GM23338 (cell line): ENCODE data around the gene CTNNA3. TPM values are rescaled to one million over a fixed set of nuclear protein-coding genes. Genes with fewer than 3 reads are reported as not detected.
A peak's percentile ranks its signal among the peaks of the same experiment; 100 is the strongest.

ENCODE experiments used
- ATAC-seq: fragments of 200-7000 bp; cut with Tn5 transposase; 3 replicates; pipeline ENCODE4 v1.9.1; 2020
- DNase-seq: peaks from one replicate; pipeline ENCODE4 v3.0.0-alpha.2; 2015; ENCODE audit warnings: low spot score
- H2AFZ ChIP-seq: fragments of 200-600 bp; sonication (generic); 2 replicates; pipeline ENCODE4 v1.8.0; 2016; ENCODE audit warnings: antibody characterized with exemption, mild to moderate bottlenecking, moderate library complexity
- H3F3A ChIP-seq: fragments of 200-600 bp; sonication (generic); replicated peaks from 2 replicates; pipeline ENCODE4 v1.8.0; 2017; ENCODE audit warnings: antibody characterized with exemption, mixed run types, low read depth
- H3K27ac ChIP-seq: fragments of 200-600 bp; sonication (generic); 2 replicates; pipeline ENCODE4 v1.6.1; 2016; ENCODE audit warnings: low read depth
- H3K27me3 ChIP-seq: fragments of 200-600 bp; sonication (generic); 2 replicates; pipeline ENCODE4 v1.8.0; 2016; ENCODE audit warnings: mild to moderate bottlenecking, mixed run types, moderate library complexity; ENCODE audit not compliant: insufficient read depth
- H3K36me3 ChIP-seq: fragments of 200-600 bp; sonication (generic); 2 replicates; pipeline ENCODE4 v1.8.0; 2016; ENCODE audit warnings: mild to moderate bottlenecking; ENCODE audit not compliant: insufficient read depth
- H3K4me1 ChIP-seq: fragments of 200-600 bp; sonication (generic); 2 replicates; pipeline ENCODE4 v1.8.0; 2016; ENCODE audit warnings: mild to moderate bottlenecking, moderate library complexity; ENCODE audit not compliant: insufficient read depth
- H3K4me2 ChIP-seq: fragments of 200-600 bp; sonication (generic); 2 replicates; pipeline ENCODE4 v1.7.1; 2017; ENCODE audit warnings: mixed run types
- H3K4me3 ChIP-seq: fragments of 200-600 bp; sonication (generic); 2 replicates; pipeline ENCODE4 v1.6.1; 2016; ENCODE audit warnings: mixed run types
- H3K79me2 ChIP-seq: fragments of 200-600 bp; sonication (generic); replicated peaks from 2 replicates; pipeline ENCODE4 v1.8.0; 2017; ENCODE audit warnings: mild to moderate bottlenecking; ENCODE audit not compliant: insufficient read depth
- H3K9me2 ChIP-seq: fragments of 200-600 bp; sonication (generic); 2 replicates; pipeline ENCODE4 v1.8.0; 2017; ENCODE audit not compliant: insufficient read depth
- H4K20me1 ChIP-seq: fragments of 200-600 bp; sonication (generic); replicated peaks from 2 replicates; pipeline ENCODE4 v1.8.0; 2017; ENCODE audit warnings: mild to moderate bottlenecking; ENCODE audit not compliant: insufficient read depth
- H3K27ac Mint-ChIP-seq: 2 replicates; pipeline ENCODE4 v1.8.0; 2020; ENCODE audit warnings: inconsistent platforms, mild to moderate bottlenecking, moderate library complexity, mixed read lengths
- H3K27me3 Mint-ChIP-seq: 3 replicates; pipeline ENCODE4 v1.8.0; 2022; ENCODE audit warnings: low read depth, mild to moderate bottlenecking, moderate library complexity, mixed read lengths, inconsistent platforms; ENCODE audit not compliant: insufficient read depth, poor library complexity
- H3K36me3 Mint-ChIP-seq: 3 replicates; pipeline ENCODE4 v1.8.0; 2021; ENCODE audit warnings: low read depth, mild to moderate bottlenecking, inconsistent platforms, moderate library complexity, mixed read lengths
- H3K4me1 Mint-ChIP-seq: 3 replicates; pipeline ENCODE4 v1.8.0; 2020; ENCODE audit warnings: mild to moderate bottlenecking, inconsistent platforms, mixed read lengths
- H3K4me3 Mint-ChIP-seq: 3 replicates; pipeline ENCODE4 v1.8.0; 2021; ENCODE audit warnings: moderate library complexity, mild to moderate bottlenecking, inconsistent platforms, mixed read lengths
- H3K9me3 Mint-ChIP-seq: 3 replicates; pipeline ENCODE4 v1.8.0; 2020; ENCODE audit warnings: moderate library complexity, mild to moderate bottlenecking, inconsistent platforms, mixed read lengths
- CTCF ChIP-seq, 2 experiments: fragments of 200-600 bp in 1 of 2; sonication (generic) in 1 of 2; conservative IDR thresholded peaks; 2 replicates each; pipeline versions ENCODE4 v1.5.1 to v1.6.1; 2016 to 2017; ENCODE audit warnings: antibody characterized with exemption in 2 of 2, low read depth in 2 of 2, mild to moderate bottlenecking in 2 of 2, moderate library complexity in 1 of 2
- ETS1 ChIP-seq: IDR thresholded peaks from 2 replicates; pipeline ENCODE4 v1.6.1; 2016; ENCODE audit warnings: antibody characterized with exemption
- EZH2 ChIP-seq: fragments of 200-600 bp; sonication (generic); IDR thresholded peaks from one replicate; pipeline ENCODE4 v1.8.0; 2017; ENCODE audit warnings: antibody characterized with exemption, mild to moderate bottlenecking, low read depth; ENCODE audit not compliant: unreplicated experiment
- JUNB ChIP-seq: IDR thresholded peaks from one replicate; pipeline ENCODE4 v1.6.1; 2016; ENCODE audit warnings: antibody characterized with exemption; ENCODE audit not compliant: unreplicated experiment
- NANOG ChIP-seq: IDR thresholded peaks from 2 replicates; pipeline ENCODE4 v1.6.1; 2016; ENCODE audit warnings: antibody characterized with exemption, borderline replicate concordance
- REST ChIP-seq: IDR thresholded peaks from one replicate; pipeline ENCODE4 v1.6.1; 2018; ENCODE audit warnings: antibody characterized with exemption; ENCODE audit not compliant: unreplicated experiment
- STAT1 ChIP-seq: IDR thresholded peaks from one replicate; pipeline ENCODE4 v1.6.1; 2016; ENCODE audit warnings: antibody characterized with exemption; ENCODE audit not compliant: unreplicated experiment
- ZNF114 ChIP-seq: fragments of 250-450 bp; sonication (Bioruptor Pico); IDR thresholded peaks from 2 replicates; pipeline ENCODE4 v1.5.0; 2020; ENCODE audit warnings: mild to moderate bottlenecking, moderate library complexity
- ZNF331 ChIP-seq: fragments of 250-450 bp; sonication (Bioruptor Pico); IDR thresholded peaks from 2 replicates; pipeline ENCODE4 v1.5.0; 2020; ENCODE audit warnings: low read depth, mild to moderate bottlenecking, moderate library complexity
- polyA plus RNA-seq: library from polyadenylated mRNA; unstranded; fragments of >200 nt; fragmentation: Nextera tagmentation; extraction: Ambion mirVana; gene quantifications from 2 replicates; pipeline ENCODE4 v1.2.1, GENCODE V29; 2016
- total RNA-seq: library from RNA; depleted of rRNA; stranded (reverse); fragments of >200 nt; shearing (Covaris generic); gene quantifications from 2 replicates; pipeline ENCODE4 v1.2.3, GENCODE V29; 2014
- TF ChIP-seq, protein P1 (sequence below): fragments of 250-450 bp; sonication (Bioruptor Pico); IDR thresholded peaks from 2 replicates; pipeline ENCODE4 v1.5.0; 2020; ENCODE audit warnings: mild to moderate bottlenecking, moderate library complexity

Gene CTNNA3
- total and polyA plus RNA-seq, 2 experiments from 2014 or later, result 0.71 to 3.3 TPM

DNA sequence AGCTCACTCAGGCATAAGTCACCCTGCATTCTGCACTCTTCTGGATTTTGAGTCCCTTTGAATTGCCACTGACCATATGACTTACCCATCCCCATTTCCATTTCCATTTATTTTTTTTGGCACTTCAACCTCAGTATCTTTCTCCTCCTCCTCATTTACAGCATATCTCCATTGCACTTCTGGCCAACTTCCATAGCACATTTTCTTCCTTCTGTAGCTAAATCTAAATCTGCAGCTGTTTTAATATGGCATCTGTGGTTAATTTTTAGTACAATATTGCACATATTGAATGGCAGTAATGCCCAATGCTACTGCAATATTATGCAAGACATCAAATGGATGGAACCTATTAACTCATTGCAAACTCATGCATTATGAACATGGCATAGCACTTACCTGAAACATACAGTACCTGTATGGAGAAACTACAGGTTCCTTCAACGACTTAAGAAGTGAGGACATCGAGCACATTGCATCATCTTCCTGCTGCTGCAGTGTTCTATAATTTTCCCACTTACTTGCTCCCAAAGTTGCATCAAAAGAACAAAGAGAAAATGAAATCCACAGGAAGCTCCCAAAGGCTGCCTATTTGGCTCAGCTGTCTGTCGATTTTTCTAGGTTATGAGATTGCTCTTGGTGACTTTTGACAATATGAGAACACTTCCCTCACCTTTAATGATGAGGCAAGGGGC is 714.5 kb downstream of the CTNNA3 start:
- H3K27ac Mint-ChIP-seq, result 0 out of 2 replicates have a peak overlapping the region, but pooled peaks have one; percentile 24
- H3K9me2 ChIP-seq, result no peaks in the 10 kb centered on the region
- no peak overlapping the region for H3K4me3 ChIP-seq
- H3K27me3 Mint-ChIP-seq, result no peaks in the 10 kb centered on the region
- no peaks in the 10 kb centered on the region for H3K36me3 ChIP-seq
- no peaks in the 10 kb centered on the region for H3K36me3 Mint-ChIP-seq
- no peak overlapping the region for H3K4me2 ChIP-seq
- H4K20me1 ChIP-seq, result no peaks in the 10 kb centered on the region
- no peak overlapping the region for H2AFZ ChIP-seq
- H3K27me3 ChIP-seq, result no peaks in the 10 kb centered on the region
- no peaks in the 10 kb centered on the region for H3F3A ChIP-seq
- no peaks in the 10 kb centered on the region for H3K4me1 ChIP-seq
- H3K4me3 Mint-ChIP-seq, result no peak overlapping the region
- no peaks in the 10 kb centered on the region for H3K9me3 Mint-ChIP-seq
- no peak overlapping the region for H3K27ac ChIP-seq
- no peak for TF ChIP-seq ETS1
- TF ChIP-seq JUNB, result no peak
- TF ChIP-seq, protein P1, sequence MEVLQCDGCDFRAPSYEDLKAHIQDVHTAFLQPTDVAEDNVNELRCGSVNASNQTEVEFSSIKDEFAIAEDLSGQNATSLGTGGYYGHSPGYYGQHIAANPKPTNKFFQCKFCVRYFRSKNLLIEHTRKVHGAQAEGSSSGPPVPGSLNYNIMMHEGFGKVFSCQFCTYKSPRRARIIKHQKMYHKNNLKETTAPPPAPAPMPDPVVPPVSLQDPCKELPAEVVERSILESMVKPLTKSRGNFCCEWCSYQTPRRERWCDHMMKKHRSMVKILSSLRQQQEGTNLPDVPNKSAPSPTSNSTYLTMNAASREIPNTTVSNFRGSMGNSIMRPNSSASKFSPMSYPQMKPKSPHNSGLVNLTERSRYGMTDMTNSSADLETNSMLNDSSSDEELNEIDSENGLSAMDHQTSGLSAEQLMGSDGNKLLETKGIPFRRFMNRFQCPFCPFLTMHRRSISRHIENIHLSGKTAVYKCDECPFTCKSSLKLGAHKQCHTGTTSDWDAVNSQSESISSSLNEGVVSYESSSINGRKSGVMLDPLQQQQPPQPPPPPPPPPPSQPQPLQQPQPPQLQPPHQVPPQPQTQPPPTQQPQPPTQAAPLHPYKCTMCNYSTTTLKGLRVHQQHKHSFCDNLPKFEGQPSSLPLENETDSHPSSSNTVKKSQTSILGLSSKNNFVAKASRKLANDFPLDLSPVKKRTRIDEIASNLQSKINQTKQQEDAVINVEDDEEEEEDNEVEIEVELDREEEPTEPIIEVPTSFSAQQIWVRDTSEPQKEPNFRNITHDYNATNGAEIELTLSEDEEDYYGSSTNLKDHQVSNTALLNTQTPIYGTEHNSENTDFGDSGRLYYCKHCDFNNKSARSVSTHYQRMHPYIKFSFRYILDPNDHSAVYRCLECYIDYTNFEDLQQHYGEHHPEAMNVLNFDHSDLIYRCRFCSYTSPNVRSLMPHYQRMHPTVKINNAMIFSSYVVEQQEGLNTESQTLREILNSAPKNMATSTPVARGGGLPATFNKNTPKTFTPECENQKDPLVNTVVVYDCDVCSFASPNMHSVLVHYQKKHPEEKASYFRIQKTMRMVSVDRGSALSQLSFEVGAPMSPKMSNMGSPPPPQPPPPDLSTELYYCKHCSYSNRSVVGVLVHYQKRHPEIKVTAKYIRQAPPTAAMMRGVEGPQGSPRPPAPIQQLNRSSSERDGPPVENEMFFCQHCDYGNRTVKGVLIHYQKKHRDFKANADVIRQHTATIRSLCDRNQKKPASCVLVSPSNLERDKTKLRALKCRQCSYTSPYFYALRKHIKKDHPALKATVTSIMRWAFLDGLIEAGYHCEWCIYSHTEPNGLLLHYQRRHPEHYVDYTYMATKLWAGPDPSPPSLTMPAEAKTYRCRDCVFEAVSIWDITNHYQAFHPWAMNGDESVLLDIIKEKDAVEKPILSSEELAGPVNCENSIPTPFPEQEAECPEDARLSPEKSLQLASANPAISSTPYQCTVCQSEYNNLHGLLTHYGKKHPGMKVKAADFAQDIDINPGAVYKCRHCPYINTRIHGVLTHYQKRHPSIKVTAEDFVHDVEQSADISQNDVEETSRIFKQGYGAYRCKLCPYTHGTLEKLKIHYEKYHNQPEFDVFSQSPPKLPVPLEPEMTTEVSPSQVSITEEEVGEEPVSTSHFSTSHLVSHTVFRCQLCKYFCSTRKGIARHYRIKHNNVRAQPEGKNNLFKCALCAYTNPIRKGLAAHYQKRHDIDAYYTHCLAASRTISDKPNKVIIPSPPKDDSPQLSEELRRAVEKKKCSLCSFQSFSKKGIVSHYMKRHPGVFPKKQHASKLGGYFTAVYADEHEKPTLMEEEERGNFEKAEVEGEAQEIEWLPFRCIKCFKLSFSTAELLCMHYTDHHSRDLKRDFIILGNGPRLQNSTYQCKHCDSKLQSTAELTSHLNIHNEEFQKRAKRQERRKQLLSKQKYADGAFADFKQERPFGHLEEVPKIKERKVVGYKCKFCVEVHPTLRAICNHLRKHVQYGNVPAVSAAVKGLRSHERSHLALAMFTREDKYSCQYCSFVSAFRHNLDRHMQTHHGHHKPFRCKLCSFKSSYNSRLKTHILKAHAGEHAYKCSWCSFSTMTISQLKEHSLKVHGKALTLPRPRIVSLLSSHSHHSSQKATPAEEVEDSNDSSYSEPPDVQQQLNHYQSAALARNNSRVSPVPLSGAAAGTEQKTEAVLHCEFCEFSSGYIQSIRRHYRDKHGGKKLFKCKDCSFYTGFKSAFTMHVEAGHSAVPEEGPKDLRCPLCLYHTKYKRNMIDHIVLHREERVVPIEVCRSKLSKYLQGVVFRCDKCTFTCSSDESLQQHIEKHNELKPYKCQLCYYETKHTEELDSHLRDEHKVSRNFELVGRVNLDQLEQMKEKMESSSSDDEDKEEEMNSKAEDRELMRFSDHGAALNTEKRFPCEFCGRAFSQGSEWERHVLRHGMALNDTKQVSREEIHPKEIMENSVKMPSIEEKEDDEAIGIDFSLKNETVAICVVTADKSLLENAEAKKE (CRISPR knock-in tag), result no peak
- TF ChIP-seq ZNF331 (CRISPR knock-in tag), result no peak
- TF ChIP-seq REST, result no peak
- no peak for TF ChIP-seq ZNF114
- TF ChIP-seq STAT1, result no peak
- no peak for TF ChIP-seq EZH2
- TF ChIP-seq NANOG, result no peak
- no peak for TF ChIP-seq CTCF (conservative IDR thresholded peaks at IDR 0.05; ENCODE audit: low read depth in 2 of 2)
- no peaks in the 10 kb centered on the region for H3K4me1 Mint-ChIP-seq
- ATAC-seq (no peak), DNase-seq (no peak)
- no peaks in the 10 kb centered on the region for H3K79me2 ChIP-seq
